Lower leg skin (tissue), 3 donors: ENCODE measurements around the gene MMD2.

Source experiments
- CTCF ChIP-seq, 3 donors: fragments of 450-650 bp; IDR thresholded peaks; one replicate each; pipeline ENCODE4 v1.5.1; 2016; ENCODE audit warnings: antibody characterized with exemption in 3 of 3, mild to moderate bottlenecking in 3 of 3, moderate library complexity in 2 of 3
- POLR2A ChIP-seq, 2 donors: fragments of 450-650 bp; IDR thresholded peaks; one replicate each; pipeline ENCODE4 v1.6.1; 2016 to 2017; ENCODE audit warnings: antibody characterized with exemption in 2 of 2, mild to moderate bottlenecking in 1 of 2, moderate library complexity in 1 of 2

GRCh38 chr7:4888161-4888560, 70.8 kb downstream of the MMD2 start:
- TF ChIP-seq CTCF (IDR thresholded peaks at IDR 0.05) (no peak), POLR2A (IDR thresholded peaks at IDR 0.05) (no peak)
